Right lung (tissue), 5 donors: ENCODE results near the gene LRCH2. TPM values are rescaled to one million over a fixed set of nuclear protein-coding genes. Genes with fewer than 3 reads are reported as not detected.

Experiments used
- DNase-seq, 2 donors: peaks; one replicate each; pipeline ENCODE4 v3.0.0-alpha.2; 2013
- polyA plus RNA-seq, 5 donors: library from polyadenylated mRNA; unstranded; fragments of 120-200 nt; gene quantifications; one replicate each; pipeline versions ENCODE4 v1.2.1 to v1.2.3, GENCODE V29; 2013; ENCODE audit warnings: inconsistent platforms in 1 of 5, low replicate concordance in 1 of 5; ENCODE audit not compliant: insufficient read length in 5 of 5, insufficient read depth in 1 of 5

The LRCH2 gene
- polyA plus RNA-seq, 5 donors, result 10.9 to 20.1 (median 17.5) TPM

- no peak for DNase-seq
Observed at GRCh38 chrX:115089419-115089818, 144.5 kb downstream of the LRCH2 start.

- DNase-seq, result no peak
Observed at GRCh38 chrX:115068896-115069295, 165.0 kb downstream of the LRCH2 start.

GRCh38 chrX:115067812-115068211, 166.1 kb downstream of the LRCH2 start:
- peak in 1 of 2 donors; percentile 37 for DNase-seq

- no peak for DNase-seq
Observed at GRCh38 chrX:115065304-115065703, 168.6 kb downstream of the LRCH2 start.

Other genes with a start within 250 kb of the LRCH2 start
- gene IL13RA2, start 216.5 kb downstream of the LRCH2 start, polyA plus RNA-seq, result under 1 TPM; 0.28 to 0.43 (median 0.39) TPM
- gene RBMXL3, start 44.7 kb downstream of the LRCH2 start, polyA plus RNA-seq, result not detected
- gene LUZP4, start 55.6 kb upstream of the LRCH2 start, polyA plus RNA-seq, result not detected